ENCODE data around the gene NFKB2. TPM values are rescaled to one million over a fixed set of nuclear protein-coding genes. Genes with fewer than 3 reads are reported as not detected.

The NFKB2 gene
- total RNA-seq, 1 donor, result 37.6 TPM

DNA sequence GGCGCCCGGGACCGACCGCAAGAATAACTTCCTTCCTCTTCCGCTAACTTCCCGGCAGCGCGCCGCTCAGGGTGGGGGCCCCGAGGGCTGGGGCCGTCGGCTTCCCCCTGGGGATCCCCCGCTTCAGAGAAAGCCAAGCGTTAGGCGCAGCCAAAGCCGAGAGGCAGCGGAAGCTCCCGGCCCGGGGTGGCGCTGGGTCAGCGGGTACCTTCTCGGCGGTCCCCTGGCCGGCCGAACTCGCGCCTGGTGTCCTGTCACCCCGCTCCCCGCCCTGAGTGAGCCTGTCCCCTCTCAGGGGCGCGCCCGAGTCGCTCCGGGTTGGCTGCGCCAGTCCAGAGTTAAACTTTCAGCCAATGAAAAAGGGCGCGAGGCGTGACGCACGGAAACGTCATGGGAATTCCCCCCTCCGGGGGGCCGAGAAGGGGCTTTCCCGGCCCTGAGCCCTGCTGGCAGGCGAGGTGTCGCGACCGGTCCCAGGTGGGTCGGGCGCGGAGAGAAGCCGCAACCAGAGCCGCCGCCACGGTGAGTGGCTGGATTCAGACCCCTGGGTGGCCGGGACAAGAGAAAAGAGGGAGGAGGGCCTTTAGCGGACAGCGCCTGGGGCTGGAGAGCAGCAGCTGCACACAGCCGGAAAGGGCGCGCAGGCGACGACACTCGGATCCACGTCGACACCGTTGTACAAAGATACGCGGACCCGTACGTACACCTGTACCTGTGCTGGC is 1.3 kb upstream of the NFKB2 start:
- peak; percentile 96 for DNase-seq (ENCODE audit: low read depth)
- TF ChIP-seq CTCF (IDR thresholded peaks at IDR 0.05; ENCODE audit: insufficient read depth, low read depth, low read length), result no peak
- H3K4me3 ChIP-seq (ENCODE audit: low read depth, low read length), result peak overlapping the region; percentile 73

GRCh38 chr10:102394801-102395399 is 605 bp upstream of the NFKB2 start:
- no peak for TF ChIP-seq CTCF (IDR thresholded peaks at IDR 0.05; ENCODE audit: insufficient read depth, low read depth, low read length)
- peak; percentile 50 for DNase-seq (ENCODE audit: low read depth)
- H3K4me3 ChIP-seq (ENCODE audit: low read depth, low read length), result peak overlapping the region; percentile 73

GRCh38 chr10:102396317-102396650 is 779 bp downstream of the NFKB2 start:
- DNase-seq (ENCODE audit: low read depth), result no peak

DNA sequence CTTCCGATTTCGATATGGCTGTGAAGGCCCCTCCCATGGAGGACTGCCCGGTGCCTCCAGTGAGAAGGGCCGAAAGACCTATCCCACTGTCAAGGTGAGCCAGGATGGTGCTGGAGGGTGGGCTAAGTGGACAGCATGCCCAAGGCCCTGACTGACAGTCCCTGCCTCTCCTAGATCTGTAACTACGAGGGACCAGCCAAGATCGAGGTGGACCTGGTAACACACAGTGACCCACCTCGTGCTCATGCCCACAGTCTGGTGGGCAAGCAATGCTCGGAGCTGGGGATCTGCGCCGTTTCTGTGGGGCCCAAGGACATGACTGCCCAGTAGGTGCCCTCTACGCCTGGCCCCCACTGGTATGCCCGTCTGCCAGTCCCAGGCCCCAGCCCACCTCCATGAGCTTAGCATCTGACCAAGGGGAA is 1.2 kb downstream of the NFKB2 start:
- no peak for DNase-seq (ENCODE audit: low read depth)
- TF ChIP-seq CTCF (IDR thresholded peaks at IDR 0.05; ENCODE audit: insufficient read depth, low read depth, low read length), result no peak
- H3K4me3 ChIP-seq (ENCODE audit: low read depth, low read length), result peak overlapping the region; percentile 73

More at GRCh38 chr10:102396317-102396650, 779 bp downstream of the NFKB2 start:
- no peak for TF ChIP-seq CTCF (IDR thresholded peaks at IDR 0.05; ENCODE audit: insufficient read depth, low read depth, low read length)
- peak overlapping the region; percentile 73 for H3K4me3 ChIP-seq (ENCODE audit: low read depth, low read length)

- H3K4me3 ChIP-seq (ENCODE audit: low read depth, low read length), result no peak overlapping the region
- no peak for TF ChIP-seq CTCF (IDR thresholded peaks at IDR 0.05; ENCODE audit: insufficient read depth, low read depth, low read length)
- no peak for DNase-seq (ENCODE audit: low read depth)
These were observed 2.0 kb downstream of the NFKB2 start for GRCh38 chr10:102397222-102398171.

DNA sequence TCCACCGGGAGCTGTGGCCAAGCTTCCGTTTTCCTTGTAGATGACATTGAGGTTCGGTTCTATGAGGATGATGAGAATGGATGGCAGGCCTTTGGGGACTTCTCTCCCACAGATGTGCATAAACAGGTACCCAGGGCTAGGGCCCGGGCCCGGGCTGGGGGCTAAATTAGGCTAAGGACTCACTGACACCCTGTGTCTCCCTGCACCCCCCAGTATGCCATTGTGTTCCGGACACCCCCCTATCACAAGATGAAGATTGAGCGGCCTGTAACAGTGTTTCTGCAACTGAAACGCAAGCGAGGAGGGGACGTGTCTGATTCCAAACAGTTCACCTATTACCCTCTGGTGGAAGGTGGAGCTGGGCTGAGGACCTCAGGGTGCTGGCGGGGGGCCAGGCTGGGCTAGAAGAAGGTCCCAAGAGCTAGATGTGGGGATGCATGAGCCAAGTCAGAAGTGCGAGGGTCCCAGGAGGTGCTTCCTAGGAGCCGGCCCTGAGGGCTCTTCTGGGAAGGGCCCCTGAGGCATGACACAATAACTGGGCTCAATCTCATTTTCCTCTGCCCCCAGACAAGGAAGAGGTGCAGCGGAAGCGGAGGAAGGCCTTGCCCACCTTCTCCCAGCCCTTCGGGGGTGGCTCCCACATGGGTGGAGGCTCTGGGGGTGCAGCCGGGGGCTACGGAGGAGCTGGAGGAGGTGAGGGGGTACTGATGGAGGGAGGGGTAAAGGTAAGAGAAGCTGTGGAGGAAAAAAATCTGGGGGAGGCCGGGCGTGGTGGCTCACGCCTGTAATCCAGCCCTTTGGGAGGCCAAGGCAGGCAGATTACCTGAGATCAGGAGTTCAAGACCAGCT is 2.9 kb downstream of the NFKB2 start:
- DNase-seq (ENCODE audit: low read depth), result no peak
- no peak overlapping the region for H3K4me3 ChIP-seq (ENCODE audit: low read depth, low read length)
- no peak for TF ChIP-seq CTCF (IDR thresholded peaks at IDR 0.05; ENCODE audit: insufficient read depth, low read depth, low read length)
